Liver (tissue), 3 donors: ENCODE measurements around the gene ZNF326.

Source experiments
- EGR1 ChIP-seq, 2 donors: IDR thresholded peaks; 2 replicates each; pipeline ENCODE4 v1.6.1; 2016 to 2018; ENCODE audit warnings: antibody characterized with exemption in 2 of 2, low read depth in 2 of 2
- TF ChIP-seq, protein P1 (sequence below): fragments of 150-350 bp; IDR thresholded peaks from 2 replicates; pipeline ENCODE4 v1.5.1; 2017; ENCODE audit warnings: improper control_type of control experiment, low read depth, low read length; ENCODE audit not compliant: missing input control
- donor health status: healthy.
- donor health status: healthy.

DNA sequence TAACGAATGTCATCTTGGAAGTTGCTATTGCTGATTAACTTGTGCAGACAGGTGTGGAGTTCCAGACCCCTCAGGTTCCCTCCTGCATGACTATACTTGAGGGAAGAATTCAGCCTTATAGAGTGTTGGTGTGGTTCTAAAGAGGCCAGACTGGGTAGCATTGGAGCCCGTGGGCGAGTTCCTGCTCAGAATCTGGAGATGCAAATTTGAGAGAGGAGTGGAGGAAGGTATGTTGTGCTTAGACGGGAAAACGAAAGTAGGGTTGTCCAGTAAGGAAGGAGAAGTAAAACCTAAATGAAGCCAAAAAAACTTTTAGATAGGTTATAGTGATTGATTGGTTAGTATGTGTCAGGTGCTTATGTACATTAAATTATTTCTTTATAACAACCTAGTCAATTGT, 79.2 kb downstream of the ZNF326 start:
- TF ChIP-seq, protein P1, sequence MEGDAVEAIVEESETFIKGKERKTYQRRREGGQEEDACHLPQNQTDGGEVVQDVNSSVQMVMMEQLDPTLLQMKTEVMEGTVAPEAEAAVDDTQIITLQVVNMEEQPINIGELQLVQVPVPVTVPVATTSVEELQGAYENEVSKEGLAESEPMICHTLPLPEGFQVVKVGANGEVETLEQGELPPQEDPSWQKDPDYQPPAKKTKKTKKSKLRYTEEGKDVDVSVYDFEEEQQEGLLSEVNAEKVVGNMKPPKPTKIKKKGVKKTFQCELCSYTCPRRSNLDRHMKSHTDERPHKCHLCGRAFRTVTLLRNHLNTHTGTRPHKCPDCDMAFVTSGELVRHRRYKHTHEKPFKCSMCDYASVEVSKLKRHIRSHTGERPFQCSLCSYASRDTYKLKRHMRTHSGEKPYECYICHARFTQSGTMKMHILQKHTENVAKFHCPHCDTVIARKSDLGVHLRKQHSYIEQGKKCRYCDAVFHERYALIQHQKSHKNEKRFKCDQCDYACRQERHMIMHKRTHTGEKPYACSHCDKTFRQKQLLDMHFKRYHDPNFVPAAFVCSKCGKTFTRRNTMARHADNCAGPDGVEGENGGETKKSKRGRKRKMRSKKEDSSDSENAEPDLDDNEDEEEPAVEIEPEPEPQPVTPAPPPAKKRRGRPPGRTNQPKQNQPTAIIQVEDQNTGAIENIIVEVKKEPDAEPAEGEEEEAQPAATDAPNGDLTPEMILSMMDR: no peak
- no peak for TF ChIP-seq EGR1 (IDR thresholded peaks at IDR 0.05; ENCODE audit: low read depth in 2 of 2)
